Activated CD4-positive, alpha-beta T cell treated with anti-CD3 and anti-CD28 coated beads for 1 hour (primary cell): ENCODE results near the gene OR1S2.
"Not testable (repeated sequence)": the region's sequence is repeated elsewhere in the genome, so short reads cannot be mapped to it uniquely, and the experiment has no call there.

ENCODE experiments used
- DNase-seq: peaks from one replicate; pipeline ENCODE4 v3.0.0-alpha.2; 2020

The OR1S2 gene

DNA sequence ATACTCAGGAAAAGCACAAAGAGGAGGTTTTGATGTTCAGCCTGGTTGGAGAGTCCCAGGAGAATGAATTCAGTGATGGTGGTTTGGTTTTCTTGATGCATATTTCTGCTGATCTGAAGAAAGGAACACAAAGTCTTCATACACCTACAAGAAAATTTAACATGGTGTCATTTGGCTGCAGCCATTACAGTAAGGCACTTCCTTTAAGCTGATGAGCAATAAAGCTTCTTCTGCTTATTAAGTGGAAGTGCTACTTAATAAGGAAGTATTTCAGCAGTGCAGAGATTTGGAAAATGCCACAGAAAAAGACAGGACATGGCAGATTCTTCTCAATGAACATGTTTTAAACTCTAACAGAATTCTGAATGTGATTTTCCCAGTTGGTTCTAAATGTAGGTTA lies at the start of gene OR1S2:
OR1S2 (minus strand) TSS at position 101 of the 400 bp plus-strand sequence; CDS start at position 101, 0 bp downstream.
- no peak for DNase-seq

- DNase-seq: no peak
Observed at GRCh38 chr11:58243954-58244353, 40.0 kb upstream of the OR1S2 start.

DNA sequence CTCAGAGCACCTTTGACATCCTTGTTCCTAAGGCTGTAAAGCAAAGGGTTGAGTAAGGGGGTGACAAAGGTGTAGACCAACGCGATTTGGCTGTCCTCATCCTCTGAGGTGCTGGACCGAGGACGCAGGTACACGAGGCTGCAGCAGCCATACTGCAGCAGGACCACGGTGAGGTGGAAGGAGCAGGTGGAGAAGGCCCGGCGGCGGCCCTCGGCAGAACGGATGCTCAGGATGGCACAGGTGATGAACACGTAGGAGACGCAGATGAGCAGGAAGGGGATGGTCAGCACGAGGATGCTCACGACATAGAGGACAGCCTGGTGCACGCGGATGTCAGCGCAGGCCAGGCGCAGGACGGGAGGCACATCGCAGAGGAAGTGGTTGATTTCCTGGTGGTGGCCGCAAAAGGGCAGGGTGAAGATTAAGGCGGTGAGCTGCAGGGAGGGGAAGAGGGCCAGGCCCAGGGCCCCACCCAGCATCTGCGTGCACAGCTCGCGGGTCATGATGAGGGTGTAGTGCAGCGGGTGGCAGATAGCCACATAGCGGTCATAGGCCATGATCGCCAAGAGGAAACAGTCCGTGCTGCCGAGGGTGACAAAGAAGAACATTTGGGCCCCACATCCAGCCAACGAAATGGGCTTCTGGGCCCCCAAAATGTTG lies 24.1 kb upstream of the OR1S2 start:
- DNase-seq: no peak

DNA sequence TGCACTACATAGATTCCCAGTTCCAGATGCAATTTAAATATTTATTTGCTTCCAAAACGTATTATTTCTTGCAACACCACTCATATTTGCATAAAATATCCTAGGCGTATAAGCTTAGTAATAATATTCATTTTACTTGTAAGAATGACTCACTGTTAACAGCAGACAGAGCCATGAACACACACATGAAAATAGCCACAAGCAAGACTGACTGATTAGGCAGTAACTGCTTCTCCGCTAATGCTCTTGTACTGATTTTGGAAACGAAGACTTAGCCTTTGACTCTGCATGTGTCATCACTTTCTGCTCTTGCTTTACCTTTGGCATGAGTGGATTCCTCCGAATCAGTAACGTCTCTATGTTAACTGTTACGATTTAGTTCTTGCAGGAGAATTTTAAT lies 18.8 kb upstream of the OR1S2 start:
- DNase-seq: no peak

- DNase-seq: no peak
Observed at GRCh38 chr11:58216476-58216875, 12.5 kb upstream of the OR1S2 start.

- not testable (repeated sequence) for DNase-seq
Observed at GRCh38 chr11:58212420-58212819, 8.5 kb upstream of the OR1S2 start, which contains the start of gene OR1S1. Gene OR1S1, plus strand, starts transcription at chr11:58212720.

GRCh38 chr11:58199271-58199670 lies 4.7 kb downstream of the OR1S2 start:
- no peak for DNase-seq

DNA sequence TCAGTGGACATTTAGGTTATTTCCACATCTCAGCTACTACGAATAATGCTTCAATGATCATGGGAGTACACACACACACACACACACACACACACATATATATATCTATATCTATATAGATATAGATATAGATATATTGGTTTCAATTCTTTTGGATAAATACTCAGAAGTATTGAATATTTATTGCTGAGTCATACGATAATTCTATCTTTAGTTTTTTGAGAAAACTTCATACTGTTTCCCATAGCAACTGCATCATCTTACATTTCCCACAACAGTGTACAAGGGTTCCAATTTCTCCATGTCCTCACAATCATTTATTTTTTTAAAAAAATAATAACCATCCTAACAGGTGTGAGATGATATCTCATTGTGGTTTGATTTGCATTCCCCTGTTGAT lies 8.0 kb downstream of the OR1S2 start:
- DNase-seq: no peak

- DNase-seq: no peak
Observed at GRCh38 chr11:58193391-58193790, 10.6 kb downstream of the OR1S2 start.

DNA sequence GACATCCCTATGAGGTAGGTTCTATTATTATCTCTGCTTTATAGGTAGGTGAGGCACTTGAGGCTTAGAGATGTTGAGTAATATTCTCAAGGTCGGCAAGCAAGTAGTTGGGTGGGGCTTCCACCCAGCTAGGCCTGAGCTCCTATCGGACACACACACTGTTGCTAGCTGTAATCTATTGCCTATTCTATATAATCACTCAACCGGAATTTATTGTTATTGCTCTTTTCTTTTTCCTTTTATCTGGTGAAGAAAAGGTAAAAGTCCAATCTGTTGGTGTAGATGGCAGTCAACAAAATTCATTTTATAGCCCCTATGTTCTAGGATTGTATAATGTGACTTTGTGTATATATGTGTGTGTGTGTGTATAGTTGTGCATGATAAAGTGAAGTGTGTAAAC lies 11.7 kb downstream of the OR1S2 start:
- DNase-seq: no peak

- DNase-seq: no peak
Observed at GRCh38 chr11:58188770-58189169, 15.2 kb downstream of the OR1S2 start, which contains the start of gene OR9Q2. Gene OR9Q2, plus strand, starts transcription at chr11:58189070. Its CDS starts 1,421 bp downstream, at chr11:58190491.

GRCh38 chr11:58186938-58187337 lies 17.0 kb downstream of the OR1S2 start:
- DNase-seq: no peak

- DNase-seq: no peak
Observed at GRCh38 chr11:58179648-58180047, 24.3 kb downstream of the OR1S2 start.

GRCh38 chr11:58178444-58178843 lies 25.5 kb downstream of the OR1S2 start:
- no peak for DNase-seq

GRCh38 chr11:58177409-58178054 lies 26.4 kb downstream of the OR1S2 start:
- no peak for DNase-seq

GRCh38 chr11:58165504-58166106 lies 38.3 kb downstream of the OR1S2 start:
- DNase-seq: no peak

DNA sequence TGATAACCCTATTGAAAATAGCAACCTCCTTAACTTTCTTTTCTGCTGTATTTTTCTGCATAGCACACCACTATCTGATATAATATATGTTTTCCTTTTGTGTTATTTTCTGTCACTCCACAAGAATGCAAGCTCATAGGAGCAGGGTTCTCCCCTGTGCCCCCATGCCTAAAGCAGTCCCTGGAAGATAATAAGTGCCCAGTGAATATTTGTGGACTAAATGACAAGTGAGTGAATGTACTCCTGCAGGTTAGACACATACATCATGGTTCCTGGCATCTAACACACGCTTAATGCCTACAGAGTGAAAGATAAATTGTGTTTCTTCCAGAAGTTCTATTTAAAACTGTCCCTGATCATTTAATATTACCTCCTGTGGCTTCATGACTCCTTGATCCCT lies 39.0 kb downstream of the OR1S2 start:
- DNase-seq: no peak

- no peak for DNase-seq
Observed at GRCh38 chr11:58164389-58164788, 39.6 kb downstream of the OR1S2 start.
